Measurements from ENCODE around the gene PSMD3. TPM values are rescaled to one million over a fixed set of nuclear protein-coding genes. Genes with fewer than 3 reads are reported as not detected.

The PSMD3 gene
- total RNA-seq, 1 donor from 2014 or later, result 106 TPM

- TF ChIP-seq CTCF (conservative IDR thresholded peaks at IDR 0.05; ENCODE audit: low read depth, low read length), result no peak
- no peak overlapping the region for H3K4me3 ChIP-seq (ENCODE audit: low read depth, low read length)
- DNase-seq (ENCODE audit: low read depth), result no peak
Measured at GRCh38 chr17:40022961-40023541, 42.4 kb downstream of the PSMD3 start.

GRCh38 chr17:40023590-40024292 is 43.1 kb downstream of the PSMD3 start:
- H3K4me3 ChIP-seq (ENCODE audit: low read depth, low read length), result no peak overlapping the region
- no peak for TF ChIP-seq CTCF (conservative IDR thresholded peaks at IDR 0.05; ENCODE audit: low read depth, low read length)
- no peak for DNase-seq (ENCODE audit: low read depth)

GRCh38 chr17:40024901-40025300 is 44.3 kb downstream of the PSMD3 start:
- DNase-seq (ENCODE audit: low read depth), result no peak
- H3K4me3 ChIP-seq (ENCODE audit: low read depth, low read length), result no peak overlapping the region
- TF ChIP-seq CTCF (conservative IDR thresholded peaks at IDR 0.05; ENCODE audit: low read depth, low read length), result no peak

DNA sequence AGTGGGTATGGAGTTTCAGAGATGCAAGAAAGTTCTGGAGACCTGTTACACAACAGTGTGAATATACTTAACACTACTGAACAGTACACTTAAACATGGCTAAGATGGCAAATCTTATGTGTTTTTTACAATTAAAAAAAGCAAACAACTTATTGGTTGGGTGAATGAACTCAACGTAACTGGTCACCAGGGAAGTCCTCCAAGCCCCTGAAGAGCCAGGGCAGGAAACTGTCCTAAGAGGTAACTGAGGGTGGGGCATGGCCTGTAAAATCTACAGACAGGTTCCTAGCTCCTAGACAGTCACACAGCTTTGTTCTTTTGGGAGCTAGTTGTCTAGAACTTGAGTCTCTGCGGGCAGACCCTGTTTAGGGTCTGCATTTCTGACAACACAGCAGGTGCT is 45.0 kb downstream of the PSMD3 start:
- H3K4me3 ChIP-seq (ENCODE audit: low read depth, low read length), result no peak overlapping the region
- no peak for TF ChIP-seq CTCF (conservative IDR thresholded peaks at IDR 0.05; ENCODE audit: low read depth, low read length)
- no peak for DNase-seq (ENCODE audit: low read depth)

- no peak for TF ChIP-seq CTCF (conservative IDR thresholded peaks at IDR 0.05; ENCODE audit: low read depth, low read length)
Measured at GRCh38 chr17:40025991-40026815, 45.6 kb downstream of the PSMD3 start.

DNA sequence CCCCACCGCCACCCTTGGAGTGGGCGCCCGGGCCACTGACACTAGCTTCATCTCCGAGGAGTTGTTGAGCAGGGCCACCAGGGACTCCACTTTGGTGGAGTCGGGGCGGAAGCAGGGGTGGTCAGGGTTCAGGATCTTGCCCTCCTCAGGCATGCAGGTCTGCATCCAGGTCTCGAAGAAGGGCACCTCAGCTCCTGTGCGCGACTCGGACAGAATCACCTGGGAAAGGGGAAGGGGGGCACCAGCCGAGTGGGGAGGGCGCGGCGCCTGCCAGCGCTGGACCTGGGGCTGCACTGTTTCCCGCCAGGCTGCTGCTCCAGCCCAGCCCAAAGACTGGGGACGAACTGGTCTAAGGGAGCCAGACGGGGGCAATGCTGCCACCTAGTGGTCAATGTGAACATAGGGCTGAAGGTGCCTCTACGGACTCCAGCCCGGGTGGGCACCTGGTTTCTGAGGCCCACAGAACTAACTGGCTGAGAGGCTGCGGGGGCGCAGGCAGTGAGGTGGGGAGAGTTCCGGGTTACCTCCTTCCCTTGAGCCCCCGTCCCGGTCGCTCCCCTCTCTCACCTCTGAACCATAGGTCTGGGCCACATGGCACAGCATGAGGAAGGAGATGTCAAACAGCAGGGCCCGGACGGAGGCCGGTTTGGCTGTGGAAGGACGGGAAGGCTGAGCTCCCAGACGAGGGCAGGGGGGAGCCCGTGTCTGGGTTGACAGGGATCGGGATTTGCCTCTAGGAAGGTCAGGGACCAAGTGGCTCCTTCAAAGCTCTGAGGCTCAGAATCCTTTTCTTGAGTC is 46.4 kb downstream of the PSMD3 start:
- no peak for DNase-seq (ENCODE audit: low read depth)
- no peak overlapping the region for H3K4me3 ChIP-seq (ENCODE audit: low read depth, low read length)
- TF ChIP-seq CTCF (conservative IDR thresholded peaks at IDR 0.05; ENCODE audit: low read depth, low read length), result peak; percentile 91

More at GRCh38 chr17:40025991-40026815, 45.6 kb downstream of the PSMD3 start:
- no peak overlapping the region for H3K4me3 ChIP-seq (ENCODE audit: low read depth, low read length)
- no peak for DNase-seq (ENCODE audit: low read depth)
